ENCODE measurements around the gene HYAL2.

HYAL2 gene

DNA sequence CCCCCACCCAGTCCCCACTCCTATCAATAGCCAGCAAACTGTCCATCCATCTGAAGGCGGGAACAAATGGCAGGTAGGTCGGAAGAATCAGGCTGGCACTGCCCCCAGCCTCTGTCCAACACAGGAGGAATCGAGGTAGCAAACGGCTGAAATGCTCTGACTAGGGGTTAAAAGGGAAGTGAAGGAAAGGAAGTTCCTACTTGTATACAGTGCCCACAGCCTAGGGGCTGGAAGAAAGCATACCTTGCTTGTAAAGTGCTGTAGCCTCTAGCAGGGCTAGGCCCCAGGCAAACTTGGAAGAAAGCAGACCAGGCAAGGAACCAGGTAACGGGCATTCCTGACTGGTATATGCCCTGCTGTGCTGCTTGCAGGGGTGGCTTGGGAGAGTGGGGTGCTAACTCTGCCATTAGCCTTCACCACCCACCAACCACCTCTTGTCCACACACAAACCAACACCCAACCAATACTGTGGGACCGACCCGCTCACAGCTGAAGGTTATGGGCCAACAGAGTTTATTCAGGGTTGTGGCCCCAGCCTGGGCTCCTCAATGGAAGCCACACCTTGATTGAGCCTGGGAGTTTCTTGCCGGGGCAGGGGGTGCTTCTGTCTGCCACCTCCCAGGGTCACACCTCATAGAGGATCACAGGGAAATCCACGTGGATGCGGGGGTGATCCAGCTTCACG lies 3.1 kb upstream of the HYAL2 start:
- no peaks in the 10 kb centered on the region for H3K27me3 ChIP-seq (ENCODE audit: low read length)
- H4K20me1 ChIP-seq (ENCODE audit: low read depth, low read length), result no peaks in the 10 kb centered on the region
- no peak for TF ChIP-seq EZH2phosphoT487 (conservative IDR thresholded peaks at IDR 0.05; ENCODE audit: low read length)
- TF ChIP-seq, protein P1, sequence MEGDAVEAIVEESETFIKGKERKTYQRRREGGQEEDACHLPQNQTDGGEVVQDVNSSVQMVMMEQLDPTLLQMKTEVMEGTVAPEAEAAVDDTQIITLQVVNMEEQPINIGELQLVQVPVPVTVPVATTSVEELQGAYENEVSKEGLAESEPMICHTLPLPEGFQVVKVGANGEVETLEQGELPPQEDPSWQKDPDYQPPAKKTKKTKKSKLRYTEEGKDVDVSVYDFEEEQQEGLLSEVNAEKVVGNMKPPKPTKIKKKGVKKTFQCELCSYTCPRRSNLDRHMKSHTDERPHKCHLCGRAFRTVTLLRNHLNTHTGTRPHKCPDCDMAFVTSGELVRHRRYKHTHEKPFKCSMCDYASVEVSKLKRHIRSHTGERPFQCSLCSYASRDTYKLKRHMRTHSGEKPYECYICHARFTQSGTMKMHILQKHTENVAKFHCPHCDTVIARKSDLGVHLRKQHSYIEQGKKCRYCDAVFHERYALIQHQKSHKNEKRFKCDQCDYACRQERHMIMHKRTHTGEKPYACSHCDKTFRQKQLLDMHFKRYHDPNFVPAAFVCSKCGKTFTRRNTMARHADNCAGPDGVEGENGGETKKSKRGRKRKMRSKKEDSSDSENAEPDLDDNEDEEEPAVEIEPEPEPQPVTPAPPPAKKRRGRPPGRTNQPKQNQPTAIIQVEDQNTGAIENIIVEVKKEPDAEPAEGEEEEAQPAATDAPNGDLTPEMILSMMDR (IDR thresholded peaks at IDR 0.05; ENCODE audit: insufficient read depth, low read length, poor library complexity, severe bottlenecking), result no peak
- no peaks in the 10 kb centered on the region for H3K9me3 ChIP-seq (ENCODE audit: insufficient read depth, low read length)
- peaks cover 13% of the 10 kb centered on the region for H3K79me2 ChIP-seq (ENCODE audit: insufficient read depth, low read length)
- no peak overlapping the region for H3K4me3 ChIP-seq (ENCODE audit: insufficient read depth, low read length, poor library complexity, severe bottlenecking)
- no peak overlapping the region for H3K27ac ChIP-seq (ENCODE audit: low read depth, low read length)
- peaks cover 12% of the 10 kb centered on the region for H3F3A ChIP-seq (ENCODE audit: insufficient read depth)
- no peak overlapping the region for H3K9ac ChIP-seq (ENCODE audit: low read length)
- H2AFZ ChIP-seq (ENCODE audit: low read depth, low read length, severe bottlenecking), result no peak overlapping the region
- no peak overlapping the region for H3K4me2 ChIP-seq (ENCODE audit: low read depth, low read length, poor library complexity, severe bottlenecking)
- H3K9me2 ChIP-seq (replicated peaks; ENCODE audit: insufficient read depth, low read length), result no peaks in the 10 kb centered on the region
- peaks cover 1% of the 10 kb centered on the region; the same call in 1 of the 2 replicates for H3K36me3 ChIP-seq (ENCODE audit: low read length)

DNA sequence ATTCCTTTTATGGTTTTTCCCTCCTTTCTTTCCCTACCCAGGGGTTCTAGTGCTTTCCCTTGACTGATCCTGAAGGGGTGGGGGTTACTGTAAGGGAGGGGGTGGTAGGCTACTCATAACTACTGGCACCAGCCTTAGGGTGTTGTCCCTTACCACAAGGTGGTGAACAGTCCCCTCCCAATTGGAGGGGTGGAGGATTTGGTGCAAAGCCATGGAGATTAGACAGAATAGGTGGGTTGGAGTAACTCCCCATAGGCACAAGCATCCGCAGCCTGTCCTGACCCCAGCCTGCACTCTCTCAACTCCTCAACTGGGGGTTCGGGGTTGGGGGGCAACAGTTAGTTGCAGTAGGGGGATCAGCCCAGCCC lies 2.6 kb upstream of the HYAL2 start:
- Histone ChIP-seq H3K9me3 (ENCODE audit: insufficient read depth, low read length) (no peaks in the 10 kb centered on the region), H3K79me2 (ENCODE audit: insufficient read depth, low read length) (peaks cover 13% of the 10 kb centered on the region), H3F3A (ENCODE audit: insufficient read depth) (peaks cover 12% of the 10 kb centered on the region), H3K36me3 (ENCODE audit: low read length) (no peaks in the 10 kb centered on the region), H4K20me1 (ENCODE audit: low read depth, low read length) (no peaks in the 10 kb centered on the region), H3K27me3 (ENCODE audit: low read length) (no peaks in the 10 kb centered on the region), H3K9ac (ENCODE audit: low read length) (no peak overlapping the region), H2AFZ (ENCODE audit: low read depth, low read length, severe bottlenecking) (no peak overlapping the region), H3K4me2 (ENCODE audit: low read depth, low read length, poor library complexity, severe bottlenecking) (no peak overlapping the region), H3K4me3 (ENCODE audit: insufficient read depth, low read length, poor library complexity, severe bottlenecking) (no peak overlapping the region), H3K27ac (ENCODE audit: low read depth, low read length) (no peak overlapping the region), H3K9me2 (replicated peaks; ENCODE audit: insufficient read depth, low read length) (no peaks in the 10 kb centered on the region)
- no peak for TF ChIP-seq EZH2phosphoT487 (conservative IDR thresholded peaks at IDR 0.05; ENCODE audit: low read length)
- TF ChIP-seq, protein P1 (IDR thresholded peaks at IDR 0.05; ENCODE audit: insufficient read depth, low read length, poor library complexity, severe bottlenecking), result no peak

DNA sequence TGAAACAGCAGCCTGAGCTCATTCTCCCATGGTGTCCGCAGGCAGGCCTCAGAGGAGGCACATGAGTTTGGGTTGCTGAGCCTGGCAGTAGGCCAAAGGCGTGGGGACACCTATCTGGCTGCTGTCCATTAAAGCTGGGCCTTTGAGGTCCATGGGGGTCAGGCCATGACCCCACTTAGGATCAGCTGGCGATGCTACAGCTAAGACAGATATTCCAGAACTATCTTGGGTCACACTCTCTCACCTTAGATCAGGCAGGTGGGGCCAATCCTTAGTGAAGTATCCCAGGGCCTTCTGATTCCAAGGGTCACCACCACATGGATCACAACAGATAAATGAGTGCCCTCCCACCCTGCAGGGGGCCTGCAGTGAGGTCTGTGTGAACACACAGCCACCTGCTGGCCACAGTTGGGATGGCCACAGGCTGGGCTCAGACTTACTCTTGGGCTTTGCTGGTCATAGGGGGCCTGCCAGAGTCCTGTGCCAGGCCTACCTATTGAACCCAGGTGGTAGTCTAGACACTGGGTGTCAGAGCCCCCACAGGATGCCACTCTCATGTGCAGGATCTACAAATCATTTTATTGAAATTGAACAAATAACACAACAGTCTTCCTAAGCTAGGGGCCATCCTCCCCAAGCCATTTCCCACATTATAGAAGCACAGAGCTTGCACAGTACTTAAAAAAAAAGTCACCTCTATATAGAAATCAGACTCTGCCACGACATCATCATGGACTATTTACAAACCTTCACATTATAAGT lies 2.0 kb upstream of the HYAL2 start:
- no peak overlapping the region for H3K27ac ChIP-seq (ENCODE audit: low read depth, low read length)
- no peak overlapping the region for H2AFZ ChIP-seq (ENCODE audit: low read depth, low read length, severe bottlenecking)
- no peak overlapping the region for H3K4me3 ChIP-seq (ENCODE audit: insufficient read depth, low read length, poor library complexity, severe bottlenecking)
- H3K79me2 ChIP-seq (ENCODE audit: insufficient read depth, low read length), result peaks cover 13% of the 10 kb centered on the region
- H3K9me3 ChIP-seq (ENCODE audit: insufficient read depth, low read length), result no peaks in the 10 kb centered on the region
- no peaks in the 10 kb centered on the region for H3K27me3 ChIP-seq (ENCODE audit: low read length)
- peaks cover 9% of the 10 kb centered on the region for H3F3A ChIP-seq (ENCODE audit: insufficient read depth)
- H3K4me2 ChIP-seq (ENCODE audit: low read depth, low read length, poor library complexity, severe bottlenecking), result no peak overlapping the region
- H4K20me1 ChIP-seq (ENCODE audit: low read depth, low read length), result no peaks in the 10 kb centered on the region
- H3K9me2 ChIP-seq (replicated peaks; ENCODE audit: insufficient read depth, low read length), result no peaks in the 10 kb centered on the region
- no peak for TF ChIP-seq EZH2phosphoT487 (conservative IDR thresholded peaks at IDR 0.05; ENCODE audit: low read length)
- TF ChIP-seq, protein P1 (IDR thresholded peaks at IDR 0.05; ENCODE audit: insufficient read depth, low read length, poor library complexity, severe bottlenecking), result peak; percentile 60
- H3K36me3 ChIP-seq (ENCODE audit: low read length), result no peaks in the 10 kb centered on the region
- no peak overlapping the region for H3K9ac ChIP-seq (ENCODE audit: low read length)
